Hepatic stellate cell (primary cell): Measurements from ENCODE around the gene NSDHL.

Experiments used
- DNase-seq: peaks from one replicate; pipeline ENCODE4 v3.0.0; 2011; ENCODE audit warnings: low spot score

NSDHL gene

DNA sequence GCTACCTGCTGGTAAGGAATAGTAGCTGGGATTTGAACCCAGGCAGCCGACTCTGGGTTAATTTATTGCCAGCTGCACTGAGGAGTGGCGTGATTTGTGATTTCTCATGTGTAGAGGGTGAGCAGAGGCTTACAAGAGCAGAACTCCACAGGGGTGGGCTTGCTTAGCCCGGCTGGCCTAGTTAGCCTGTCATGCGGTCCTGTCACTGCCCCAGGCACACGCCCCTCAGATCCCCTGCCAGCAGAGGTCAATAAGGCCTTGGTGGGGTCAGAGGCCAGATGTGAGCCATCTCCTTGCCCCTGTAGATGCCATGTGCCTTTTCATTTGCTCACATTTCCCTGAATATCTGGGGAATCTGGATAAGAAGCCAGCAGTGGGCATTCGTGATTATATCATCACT lies 13.4 kb downstream of the NSDHL start:
- no peak for DNase-seq

- no peak for DNase-seq
These were observed 14.9 kb downstream of the NSDHL start for GRCh38 chrX:152845618-152846240.

DNA sequence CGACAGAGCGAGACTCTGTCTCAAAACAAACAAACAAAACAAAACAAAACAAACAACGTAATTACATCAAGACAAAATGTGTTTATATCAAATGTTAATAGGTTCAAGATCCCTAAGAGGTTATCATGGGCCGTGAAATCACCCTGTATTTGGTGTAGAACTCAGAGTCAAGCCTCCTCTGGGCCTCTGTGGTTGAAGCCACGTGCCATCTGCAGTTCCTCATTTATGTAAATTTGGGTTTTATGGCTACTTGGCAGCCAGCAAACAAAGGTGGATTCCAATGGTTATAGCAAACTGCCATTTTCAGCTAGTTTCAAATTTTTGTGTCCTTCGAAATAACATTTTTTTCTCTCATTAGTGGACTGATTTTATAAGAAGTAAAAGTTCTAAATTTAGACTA lies 16.4 kb downstream of the NSDHL start:
- DNase-seq, result no peak

DNA sequence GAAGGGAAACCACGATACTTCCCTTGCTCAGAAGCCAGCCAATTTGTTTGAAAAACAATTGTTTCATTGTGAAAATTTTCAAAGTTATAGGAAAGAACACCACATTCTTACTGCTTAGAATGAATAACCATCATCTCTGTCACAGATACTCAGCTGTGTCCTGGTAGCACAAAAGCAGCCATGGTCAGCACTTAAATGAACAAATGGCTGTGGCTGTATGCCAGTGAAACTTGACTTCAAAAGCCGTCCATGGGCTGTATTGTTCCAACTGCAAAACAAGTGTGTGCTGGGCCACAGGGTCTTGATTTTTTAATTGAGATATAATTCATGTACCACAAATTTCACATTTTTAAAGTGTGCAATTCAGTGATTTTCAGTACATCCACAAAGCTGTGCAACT lies 19.6 kb downstream of the NSDHL start:
- no peak for DNase-seq

DNA sequence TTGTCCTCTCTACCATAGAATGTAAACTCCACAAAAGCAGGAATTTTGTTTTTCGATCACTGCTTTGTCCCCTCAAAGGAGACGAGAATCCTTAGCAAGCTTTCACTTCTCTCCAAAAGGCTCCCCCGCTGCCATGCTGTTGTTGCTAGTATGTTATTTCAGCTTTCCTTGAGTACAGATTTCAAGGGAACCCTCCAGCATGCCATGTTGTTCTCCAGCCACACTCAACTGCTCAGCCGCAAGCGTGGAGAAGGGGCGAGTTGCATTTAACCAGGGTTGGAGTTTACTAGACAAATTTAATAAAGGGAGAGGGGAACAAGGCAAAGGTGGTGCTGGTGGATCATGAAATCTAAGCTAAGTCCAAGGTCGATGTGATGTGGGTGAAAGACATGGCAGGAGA lies 23.1 kb downstream of the NSDHL start:
- DNase-seq, result no peak

- no peak for DNase-seq
These were observed 30.3 kb downstream of the NSDHL start for GRCh38 chrX:152861116-152861515.

DNA sequence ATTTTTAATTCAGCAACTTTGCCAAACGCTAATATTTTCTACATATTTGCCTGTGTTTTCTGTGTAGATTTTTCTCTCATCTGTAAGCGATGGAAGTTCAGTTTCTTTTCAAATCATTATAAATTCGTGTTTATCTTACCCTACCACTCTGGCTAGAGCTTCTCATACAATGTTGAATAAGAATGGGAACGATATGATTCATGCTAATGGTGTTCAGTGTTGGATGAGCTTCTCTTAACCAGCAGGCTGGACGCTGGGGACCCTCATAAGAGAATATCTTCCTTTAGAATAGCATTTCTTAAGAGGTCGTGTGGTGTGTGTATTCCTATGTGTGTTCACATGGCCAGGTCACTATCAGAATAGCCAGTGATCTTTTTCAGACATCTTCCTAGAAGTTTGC lies 31.0 kb downstream of the NSDHL start:
- no peak for DNase-seq

DNA sequence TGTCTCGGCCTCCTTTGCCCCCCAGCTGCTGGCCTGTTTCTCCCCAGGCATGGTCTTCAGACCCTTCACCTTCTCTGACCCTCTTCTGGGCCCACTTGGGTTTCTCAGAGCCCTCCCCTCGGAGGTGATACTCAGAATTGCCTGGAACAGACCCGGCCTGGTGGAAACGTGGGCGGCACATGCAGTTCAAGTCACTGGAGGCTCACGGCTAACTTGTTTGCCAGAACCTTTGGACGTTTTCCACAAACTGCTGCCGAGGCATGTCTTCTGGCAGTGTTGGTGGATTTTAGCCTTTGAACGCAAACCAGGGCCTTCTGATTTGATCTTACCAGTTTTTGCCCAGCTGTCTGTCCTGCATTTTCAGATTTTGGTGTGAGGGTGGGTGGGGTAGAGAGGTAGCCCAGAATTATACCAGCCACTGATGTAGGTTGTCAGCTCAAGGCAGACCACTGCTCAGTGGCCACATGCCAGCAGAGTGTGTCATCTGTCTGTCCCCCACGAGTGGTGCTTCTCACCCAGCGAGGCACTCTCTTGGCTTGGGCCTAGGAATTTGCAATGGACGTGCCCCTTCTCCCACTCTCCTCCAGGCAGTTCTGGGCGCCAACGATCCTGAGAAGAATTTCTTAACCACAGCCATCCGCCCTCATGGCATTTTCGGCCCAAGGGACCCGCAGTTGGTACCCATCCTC lies 34.5 kb downstream of the NSDHL start:
- no peak for DNase-seq

DNA sequence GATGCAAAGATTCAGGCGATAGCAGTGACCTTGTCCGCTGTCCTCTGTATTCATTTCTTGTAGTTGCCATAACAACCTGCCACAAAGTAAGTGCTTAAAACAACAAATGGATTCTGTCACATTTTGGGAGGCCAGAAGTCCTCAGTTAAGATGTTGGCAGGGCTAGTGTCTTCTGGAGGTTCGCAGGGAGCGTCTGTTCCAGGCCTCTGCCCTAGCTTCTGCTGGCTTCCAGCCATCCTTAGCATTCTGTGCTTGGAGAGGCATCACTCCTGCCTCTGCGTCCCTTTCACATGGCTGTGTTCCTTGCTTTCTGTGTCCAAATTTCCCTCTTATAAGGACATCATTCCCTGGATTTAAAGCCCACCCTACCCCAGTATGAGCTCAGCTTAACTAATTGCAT lies 35.5 kb downstream of the NSDHL start:
- DNase-seq, result no peak

DNA sequence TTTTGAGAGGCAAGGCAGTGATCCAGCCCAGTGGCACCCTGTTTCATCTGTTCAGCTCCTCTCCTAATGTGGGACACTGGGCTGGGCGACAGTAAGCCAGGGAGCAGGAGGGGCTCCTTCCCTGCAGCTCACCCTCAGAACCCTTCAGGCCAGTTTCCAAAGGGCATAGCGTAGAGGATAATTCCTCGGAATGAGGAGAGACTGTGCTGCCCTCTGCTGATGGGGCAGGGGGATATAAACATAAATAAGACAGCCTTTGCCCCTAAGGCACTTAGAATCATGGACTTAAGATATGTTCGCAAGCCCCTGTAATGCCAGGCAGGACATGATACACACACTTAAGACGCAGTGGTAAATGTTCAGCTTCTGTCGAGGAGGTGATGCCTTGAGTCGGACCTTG lies 39.1 kb downstream of the NSDHL start:
- DNase-seq, result no peak

GRCh38 chrX:152871260-152871659 lies 40.4 kb downstream of the NSDHL start:
- no peak for DNase-seq

- no peak for DNase-seq
These were observed 41.7 kb downstream of the NSDHL start for GRCh38 chrX:152872522-152872921.

GRCh38 chrX:152873361-152873760 lies 42.5 kb downstream of the NSDHL start:
- DNase-seq, result no peak

GRCh38 chrX:152876931-152877840 lies 46.3 kb downstream of the NSDHL start:
- DNase-seq, result no peak

- no peak for DNase-seq
These were observed 48.3 kb downstream of the NSDHL start for GRCh38 chrX:152878976-152879755.

DNA sequence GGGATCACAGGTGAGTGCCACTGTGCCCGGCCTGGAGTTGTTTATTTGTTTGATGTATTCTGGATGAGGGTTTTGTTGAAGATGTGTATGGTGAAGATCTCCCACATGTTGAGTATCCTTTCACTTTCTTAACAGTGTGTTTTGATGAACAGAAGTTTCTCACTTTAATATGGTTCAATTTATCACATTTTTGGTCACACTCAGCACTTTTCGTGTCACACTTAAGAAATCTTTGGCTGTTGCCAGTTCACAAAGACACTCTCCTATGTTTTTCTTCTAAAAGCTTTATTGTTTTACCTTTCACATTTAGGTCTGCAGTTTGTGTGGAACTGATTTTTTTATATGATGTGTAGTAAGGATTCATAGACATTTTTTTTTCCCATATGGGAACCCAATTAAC lies 50.4 kb downstream of the NSDHL start:
- no peak for DNase-seq

DNA sequence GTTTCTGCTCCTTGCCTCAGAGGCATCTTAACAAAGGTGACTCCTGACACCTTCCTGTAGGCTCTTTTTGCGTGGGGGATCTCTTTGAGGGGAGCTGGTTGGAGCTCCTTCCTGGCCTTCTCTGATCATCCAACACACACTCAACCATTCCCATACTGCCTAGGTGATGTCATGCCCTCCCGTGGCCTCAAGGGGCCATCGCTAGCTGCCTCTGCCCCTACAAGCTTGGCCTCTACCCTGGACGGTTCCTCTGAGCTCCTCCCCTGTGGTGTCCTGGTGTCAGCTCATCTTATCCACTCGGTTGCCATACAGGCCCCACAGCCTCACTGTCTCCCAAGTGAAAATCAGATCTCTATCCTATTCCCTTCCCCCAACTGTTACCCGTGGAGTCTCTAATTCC lies 53.3 kb downstream of the NSDHL start:
- no peak for DNase-seq

DNA sequence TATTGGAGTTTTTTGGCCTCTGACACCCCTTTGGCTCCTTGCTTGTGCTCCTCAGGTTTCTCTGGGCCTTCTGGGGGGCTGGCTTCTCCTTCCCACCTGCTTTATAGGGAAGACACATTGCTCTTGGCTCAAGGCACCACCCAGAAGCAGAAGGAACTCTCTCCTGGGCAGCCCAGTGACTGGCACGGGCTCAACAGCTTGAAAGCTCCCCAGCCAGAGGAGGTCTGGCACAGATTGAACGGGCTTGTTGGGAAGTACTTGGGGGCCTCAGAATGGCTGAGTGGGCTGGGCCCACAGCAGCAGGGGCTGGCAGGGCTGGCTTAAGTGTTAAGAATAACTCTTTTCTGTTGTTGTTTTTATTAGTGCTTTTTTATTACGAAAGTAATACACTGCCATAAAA lies 55.9 kb downstream of the NSDHL start:
- DNase-seq, result no peak

GRCh38 chrX:152892499-152892898 lies 61.6 kb downstream of the NSDHL start:
- DNase-seq, result no peak

- no peak for DNase-seq
These were observed 62.4 kb downstream of the NSDHL start for GRCh38 chrX:152892999-152893891.

GRCh38 chrX:152893980-152894610 lies 63.2 kb downstream of the NSDHL start:
- DNase-seq, result no peak
